ENCODE measurements around the gene NFYA. TPM values are rescaled to one million over a fixed set of nuclear protein-coding genes. Genes with fewer than 3 reads are reported as not detected.

Gene NFYA
- total RNA-seq, 1 donor from 2014 or later, result 23.9 TPM

DNA sequence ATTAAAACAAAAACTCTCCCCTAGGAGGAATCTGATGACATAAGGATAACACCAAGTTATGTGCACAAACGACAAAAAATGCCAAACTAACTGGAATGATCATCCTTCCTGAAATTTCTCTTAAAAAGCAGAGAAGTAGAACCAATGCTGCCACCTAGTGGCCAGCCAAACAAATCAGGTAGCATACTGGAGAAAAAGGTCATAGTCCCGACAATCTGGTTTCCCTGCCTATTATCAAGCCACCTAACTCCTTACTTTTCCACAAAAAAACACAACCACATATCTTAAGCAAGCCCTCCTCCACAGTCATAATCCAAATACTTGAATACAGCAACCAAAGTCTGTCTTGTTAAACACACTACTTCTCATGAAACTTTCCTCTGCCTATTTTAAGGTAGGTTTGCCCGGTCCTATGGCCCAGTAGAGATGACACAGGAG lies 5.9 kb upstream of the NFYA start:
- Histone ChIP-seq H3K4me1 (peaks cover 8% of the 10 kb centered on the region), H3K36me3 (peaks cover 43% of the 10 kb centered on the region), H3K9me3 (no peaks in the 10 kb centered on the region), H3K4me3 (no peak overlapping the region), H3K27me3 (no peaks in the 10 kb centered on the region), H3K27ac (no peak overlapping the region)
- TF ChIP-seq, protein P1, sequence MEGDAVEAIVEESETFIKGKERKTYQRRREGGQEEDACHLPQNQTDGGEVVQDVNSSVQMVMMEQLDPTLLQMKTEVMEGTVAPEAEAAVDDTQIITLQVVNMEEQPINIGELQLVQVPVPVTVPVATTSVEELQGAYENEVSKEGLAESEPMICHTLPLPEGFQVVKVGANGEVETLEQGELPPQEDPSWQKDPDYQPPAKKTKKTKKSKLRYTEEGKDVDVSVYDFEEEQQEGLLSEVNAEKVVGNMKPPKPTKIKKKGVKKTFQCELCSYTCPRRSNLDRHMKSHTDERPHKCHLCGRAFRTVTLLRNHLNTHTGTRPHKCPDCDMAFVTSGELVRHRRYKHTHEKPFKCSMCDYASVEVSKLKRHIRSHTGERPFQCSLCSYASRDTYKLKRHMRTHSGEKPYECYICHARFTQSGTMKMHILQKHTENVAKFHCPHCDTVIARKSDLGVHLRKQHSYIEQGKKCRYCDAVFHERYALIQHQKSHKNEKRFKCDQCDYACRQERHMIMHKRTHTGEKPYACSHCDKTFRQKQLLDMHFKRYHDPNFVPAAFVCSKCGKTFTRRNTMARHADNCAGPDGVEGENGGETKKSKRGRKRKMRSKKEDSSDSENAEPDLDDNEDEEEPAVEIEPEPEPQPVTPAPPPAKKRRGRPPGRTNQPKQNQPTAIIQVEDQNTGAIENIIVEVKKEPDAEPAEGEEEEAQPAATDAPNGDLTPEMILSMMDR (IDR thresholded peaks at IDR 0.05), result peak; percentile 89
- ATAC-seq (peak; percentile 54), DNase-seq (no peak)
- intact Hi-C loops (cut with DNase I), result no loop called here

DNA sequence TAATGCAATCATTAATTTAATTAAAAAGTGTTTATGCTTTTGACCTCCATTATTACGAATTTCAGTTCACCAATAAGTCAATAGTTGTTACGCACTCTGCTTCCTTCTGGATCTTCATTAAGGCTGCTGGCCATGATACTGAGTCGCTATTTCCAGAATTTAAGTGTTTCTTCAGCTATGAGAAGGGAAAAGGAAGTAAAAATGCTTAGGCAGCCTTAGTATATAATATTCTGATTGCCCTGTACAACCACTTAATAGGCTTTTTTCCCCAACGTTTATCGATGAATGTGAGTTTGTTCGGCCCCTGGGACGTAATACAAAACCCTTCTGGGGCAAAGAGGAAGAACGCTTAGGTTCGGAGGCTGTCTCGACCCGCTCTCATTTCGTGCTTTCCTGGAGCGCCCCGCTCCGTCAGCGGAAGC lies 1.3 kb upstream of the NFYA start:
- Histone ChIP-seq H3K4me1 (peaks cover 31% of the 10 kb centered on the region), H3K27ac (peak overlapping the region; percentile 98), H3K9me3 (no peaks in the 10 kb centered on the region), H3K36me3 (peaks cover 28% of the 10 kb centered on the region), H3K4me3 (peak overlapping the region; percentile 87), H3K27me3 (no peaks in the 10 kb centered on the region)
- TF ChIP-seq, protein P1 (IDR thresholded peaks at IDR 0.05), result no peak
- ATAC-seq (no peak), DNase-seq (no peak)
- intact Hi-C loops (cut with DNase I), result no loop called here

DNA sequence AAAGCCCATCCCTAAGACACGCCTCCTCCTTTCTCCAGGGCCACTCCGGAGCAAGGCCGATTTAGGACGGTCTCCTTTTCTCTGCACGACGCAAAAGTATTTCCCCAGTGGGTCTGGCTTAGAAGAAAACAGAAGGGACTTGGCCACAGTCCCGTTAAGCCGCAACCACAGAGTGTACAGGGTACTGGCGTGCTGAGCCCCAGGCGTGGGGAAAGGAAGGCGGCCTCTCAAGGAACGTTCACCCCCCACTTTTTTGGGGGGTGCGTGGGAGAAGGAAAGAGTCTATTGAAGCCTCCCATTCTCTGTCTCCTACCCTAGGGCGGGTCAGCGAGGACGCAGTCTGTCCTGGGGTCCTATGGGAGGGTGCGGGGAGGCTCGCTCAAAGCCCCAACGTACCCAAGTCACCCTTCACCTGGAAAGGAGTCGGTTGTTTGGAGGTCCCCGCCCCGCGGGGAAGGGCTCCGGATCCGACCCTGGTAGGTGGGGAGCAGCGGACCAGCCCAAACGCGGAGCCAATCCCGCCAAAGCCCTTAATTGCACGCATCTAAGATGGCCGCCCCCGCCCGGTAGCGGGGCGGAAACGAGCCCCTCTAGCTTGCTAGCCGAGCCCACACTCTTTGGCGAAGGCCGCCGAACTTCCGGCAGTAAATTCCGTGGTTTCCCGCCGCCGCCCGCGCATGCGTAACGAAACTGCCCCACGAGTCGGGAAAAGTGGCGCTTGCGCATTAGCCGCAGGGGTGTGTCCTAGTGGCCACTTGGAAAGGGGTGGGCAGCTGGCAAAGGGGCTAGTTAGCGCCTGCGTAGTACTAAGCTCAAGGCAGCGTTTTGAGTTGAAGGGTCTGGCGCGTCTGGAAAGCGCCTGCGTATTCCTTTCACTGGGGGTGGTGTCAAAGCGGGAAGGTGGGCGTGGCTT lies 595 bp upstream of the NFYA start, which contains the start of gene OARD1:
TSS of gene OARD1 (minus strand) at position 434 of the 913 bp plus-strand sequence. CDS start 722 bp downstream, outside the sequence.
- intact Hi-C loops (cut with DNase I), result no loop called here
- H3K9me3 ChIP-seq, result no peaks in the 10 kb centered on the region
- TF ChIP-seq, protein P1 (IDR thresholded peaks at IDR 0.05), result no peak
- H3K4me3 ChIP-seq, result peak within 1 kb of the TSS; percentile 87
- H3K27me3 ChIP-seq, result no peaks in the 10 kb centered on the region
- H3K4me1 ChIP-seq, result peaks cover 36% of the 10 kb centered on the region
- peaks cover 26% of the 10 kb centered on the region for H3K36me3 ChIP-seq
- peak within 1 kb of the TSS; percentile 98 for H3K27ac ChIP-seq
- DNase-seq (peak; percentile 100), ATAC-seq (peak; percentile 83)

DNA sequence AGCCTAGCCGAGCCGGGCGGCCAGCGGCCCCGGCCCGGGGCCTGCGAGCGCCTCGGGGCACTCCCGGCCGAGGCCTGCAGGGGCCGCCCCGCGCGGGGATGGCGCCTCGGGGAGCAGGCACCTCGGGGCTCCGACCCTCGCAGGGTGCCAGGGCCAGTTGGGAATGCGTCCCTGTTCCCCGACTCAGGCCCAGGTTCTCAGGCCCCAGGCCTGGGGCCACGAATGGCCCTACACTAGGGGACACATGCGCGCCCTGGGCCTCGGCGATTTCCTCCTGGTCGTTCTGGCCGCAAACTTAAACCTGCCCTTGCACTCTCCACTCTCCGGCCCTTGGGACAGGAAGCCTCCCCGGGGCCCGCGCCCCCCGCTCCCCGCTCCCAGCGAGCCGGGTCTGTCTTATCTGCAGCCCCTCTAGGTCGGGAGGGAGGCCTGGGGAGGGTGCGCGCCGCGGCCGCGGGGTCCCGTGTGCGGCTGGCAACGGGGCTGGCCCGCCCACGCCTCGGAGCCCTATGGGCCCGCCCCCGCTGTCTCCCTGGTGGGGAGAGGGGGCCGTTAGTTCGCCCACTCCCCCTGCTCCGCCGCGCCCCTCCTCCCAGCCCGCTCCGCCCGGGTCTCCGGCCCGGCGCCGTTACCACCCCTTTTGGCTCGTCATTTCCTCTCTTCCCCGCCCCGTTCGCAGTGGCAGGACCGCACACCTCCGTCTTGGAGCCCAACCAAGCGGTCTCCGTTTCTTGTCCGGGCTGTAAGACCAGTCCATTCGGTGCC lies 611 bp downstream of the NFYA start:
- DNase-seq (peak; percentile 93), ATAC-seq (peak; percentile 46)
- H3K4me1 ChIP-seq, result peaks cover 36% of the 10 kb centered on the region
- TF ChIP-seq, protein P1 (IDR thresholded peaks at IDR 0.05), result peak; percentile 34
- H3K4me3 ChIP-seq, result peak overlapping the region; percentile 87
- H3K36me3 ChIP-seq, result peaks cover 14% of the 10 kb centered on the region
- H3K27me3 ChIP-seq, result no peaks in the 10 kb centered on the region
- peak overlapping the region; percentile 98 for H3K27ac ChIP-seq
- H3K9me3 ChIP-seq, result no peaks in the 10 kb centered on the region
- intact Hi-C loops (cut with DNase I), result no loop called here

DNA sequence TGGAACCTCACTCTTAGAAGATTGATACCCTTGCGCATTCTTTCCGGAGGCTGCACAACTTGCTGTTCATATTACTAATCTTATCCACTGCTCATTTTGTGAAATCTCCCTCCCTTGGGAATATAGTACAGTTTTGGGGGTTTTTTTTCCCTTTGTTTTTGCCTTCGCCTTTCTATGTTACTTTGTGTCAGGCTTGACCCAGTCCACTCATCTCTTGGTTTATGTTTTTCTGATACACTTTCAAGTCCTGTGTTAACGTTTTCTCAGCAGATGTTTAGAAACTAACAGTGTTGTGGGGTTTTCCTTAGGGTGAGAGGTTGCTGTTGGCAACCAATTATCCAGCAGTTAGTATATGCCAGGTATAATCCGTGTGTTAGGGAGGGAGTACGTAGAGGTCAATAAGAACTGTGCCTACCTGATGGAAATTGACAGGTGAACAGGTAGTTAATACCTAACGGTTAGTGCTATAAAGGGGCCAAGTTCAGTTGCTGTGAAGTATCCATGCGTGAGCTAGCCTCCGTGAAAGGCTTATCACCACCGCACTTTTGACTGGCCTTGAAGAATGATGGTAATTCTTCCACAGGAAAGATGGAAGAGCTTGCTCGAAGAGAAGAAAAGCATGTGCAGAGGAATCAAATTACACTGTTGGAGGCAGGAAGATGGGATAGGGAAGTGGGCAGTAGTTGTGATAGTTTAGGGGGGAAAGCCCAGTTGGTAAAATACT lies 1.4 kb downstream of the NFYA start:
- Histone ChIP-seq H3K4me1 (peaks cover 36% of the 10 kb centered on the region), H3K27ac (peak overlapping the region; percentile 98), H3K4me3 (peak overlapping the region; percentile 87), H3K36me3 (peaks cover 12% of the 10 kb centered on the region), H3K27me3 (no peaks in the 10 kb centered on the region), H3K9me3 (no peaks in the 10 kb centered on the region)
- DNase-seq, result no peak
- intact Hi-C loops (cut with DNase I), result no loop called here
- ATAC-seq, result no peak
- TF ChIP-seq, protein P1 (IDR thresholded peaks at IDR 0.05), result no peak

Measured in upper lobe of right lung (tissue), 1 donor.